Hematopoietic multipotent progenitor cell treated with erythropoietin and hydrocortisone succinate and interleukin-3 and kit ligand, for 8 days (in vitro differentiated cells): ENCODE results near the gene COP1.
"Not testable (repeated sequence)": the region's sequence is repeated elsewhere in the genome, so short reads cannot be mapped to it uniquely, and the experiment has no call there.

Experiments
- DNase-seq: peaks from one replicate; pipeline ENCODE4 v3.0.0-alpha.2; 2015

COP1 gene

DNA sequence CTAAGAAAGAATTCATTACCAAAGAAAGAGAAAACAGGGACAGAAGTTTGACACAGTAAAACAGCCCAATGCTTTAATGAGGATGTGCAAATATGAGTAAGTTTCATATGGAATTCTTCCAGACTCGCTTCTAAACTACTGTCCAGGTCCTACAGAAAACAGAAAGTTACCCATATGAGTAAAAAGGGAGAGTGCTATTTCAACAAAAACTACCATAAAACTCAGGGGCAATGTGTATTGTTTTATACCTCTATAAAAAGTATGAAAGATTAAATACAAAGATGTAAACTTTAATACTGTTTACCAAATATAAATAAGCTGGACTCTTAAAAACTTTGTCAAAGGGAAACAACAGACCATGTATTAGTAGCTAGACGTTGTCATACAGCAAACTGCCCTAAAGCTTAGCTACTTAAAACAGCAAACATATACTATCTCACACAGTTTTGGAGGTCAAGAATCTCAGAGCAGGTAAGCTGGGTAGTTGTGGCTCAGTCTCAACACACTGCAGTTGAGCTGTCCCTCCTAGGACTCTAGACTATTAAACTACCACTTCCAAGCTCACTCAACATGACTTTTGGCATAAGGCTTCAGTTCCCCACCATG is 174.9 kb downstream of the COP1 start:
- no peak for DNase-seq

DNA sequence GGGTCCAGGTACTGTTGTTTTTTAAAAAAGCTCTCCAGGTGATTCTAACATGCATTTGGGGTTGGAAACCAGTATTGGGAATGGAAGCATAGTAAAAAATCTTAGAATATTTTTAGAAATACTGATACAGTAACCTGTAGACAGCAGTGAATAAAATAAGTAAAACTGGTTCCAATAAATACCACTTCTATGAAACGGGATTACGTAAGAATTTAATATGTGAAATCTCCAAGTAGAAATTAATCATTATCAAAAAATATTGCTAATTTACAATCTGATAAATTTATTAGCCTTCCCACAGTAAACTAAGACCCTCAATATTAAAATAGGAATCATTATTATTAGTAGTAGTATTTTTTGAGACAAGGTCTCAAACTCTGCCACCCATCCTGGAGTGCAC is 177.5 kb downstream of the COP1 start:
- DNase-seq = no peak

- no peak for DNase-seq
Observed at GRCh38 chr1:176029155-176029554, 177.9 kb downstream of the COP1 start.

- DNase-seq = not testable (repeated sequence)
Observed at GRCh38 chr1:176027934-176028333, 179.2 kb downstream of the COP1 start.

GRCh38 chr1:176022574-176022973 is 184.5 kb downstream of the COP1 start:
- DNase-seq = no peak

GRCh38 chr1:176017722-176018121 is 189.4 kb downstream of the COP1 start:
- no peak for DNase-seq

GRCh38 chr1:176009951-176010350 is 197.1 kb downstream of the COP1 start:
- DNase-seq = no peak

- not testable (repeated sequence) for DNase-seq
Observed at GRCh38 chr1:176007756-176008389, 199.2 kb downstream of the COP1 start.

- not testable (repeated sequence) for DNase-seq
Observed at GRCh38 chr1:175994660-175995059, 212.4 kb downstream of the COP1 start.

DNA sequence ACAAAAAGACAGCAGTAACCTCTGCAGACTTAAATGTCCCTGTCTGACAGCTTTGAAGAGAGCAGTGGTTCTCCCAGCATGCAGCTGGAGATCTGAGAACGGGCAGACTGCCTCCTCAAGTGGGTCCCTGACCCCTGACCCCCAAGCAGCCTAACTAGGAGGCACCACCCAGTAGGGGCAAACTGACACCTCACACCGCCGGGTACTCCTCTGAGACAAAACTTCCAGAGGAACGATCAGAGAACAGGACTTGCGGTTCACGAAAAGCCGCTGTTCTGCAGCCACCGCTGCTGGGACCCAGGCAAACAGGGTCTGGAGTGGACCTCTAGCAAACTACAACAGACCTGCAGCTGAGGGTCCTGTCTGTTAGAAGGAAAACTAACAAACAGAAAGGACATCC is 214.3 kb downstream of the COP1 start:
- not testable (repeated sequence) for DNase-seq

- not testable (repeated sequence) for DNase-seq
Observed at GRCh38 chr1:175992202-175992601, 214.9 kb downstream of the COP1 start.

GRCh38 chr1:175984813-175985212 is 222.3 kb downstream of the COP1 start:
- no peak for DNase-seq

- no peak for DNase-seq
Observed at GRCh38 chr1:175984057-175984812, 222.9 kb downstream of the COP1 start.

DNA sequence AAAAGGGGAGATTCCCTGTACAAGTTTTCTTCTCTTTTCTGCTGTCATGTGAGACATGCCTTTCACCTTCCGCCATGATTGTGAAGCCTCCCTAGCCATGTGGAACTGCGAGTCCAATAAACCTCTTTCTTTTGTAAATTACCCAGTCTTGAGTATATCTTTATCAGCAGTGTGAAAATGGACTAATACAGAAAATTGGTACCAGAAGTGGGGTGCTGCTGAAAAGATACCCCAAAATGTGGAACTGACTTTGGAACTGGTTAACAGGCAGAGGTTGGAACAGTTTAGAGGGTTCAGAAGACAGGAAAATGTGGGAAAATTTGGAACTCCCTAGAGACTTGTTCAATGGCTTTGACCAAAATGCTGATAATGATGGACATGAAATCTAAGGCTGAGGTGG is 223.7 kb downstream of the COP1 start:
- not testable (repeated sequence) for DNase-seq

GRCh38 chr1:175981128-175981527 is 226.0 kb downstream of the COP1 start:
- no peak for DNase-seq

DNA sequence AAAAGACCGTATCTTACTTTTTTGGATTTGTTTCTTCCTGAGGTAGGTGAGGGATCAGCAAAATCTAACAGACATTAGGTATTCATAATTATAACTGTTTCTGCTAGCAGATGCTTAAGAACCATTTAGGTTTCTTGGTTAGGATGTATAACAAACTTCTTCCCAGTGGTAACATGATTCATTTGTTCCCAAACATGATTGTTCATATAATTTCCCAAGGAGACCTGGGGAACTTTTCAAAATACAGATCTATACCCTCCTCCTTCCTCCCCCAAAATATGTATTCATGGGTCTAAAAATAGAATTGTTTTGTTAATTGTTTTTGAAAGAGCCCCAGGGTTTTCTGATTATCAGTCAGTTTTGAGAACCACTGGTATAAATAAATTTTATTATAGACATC is 228.2 kb downstream of the COP1 start:
- no peak for DNase-seq

DNA sequence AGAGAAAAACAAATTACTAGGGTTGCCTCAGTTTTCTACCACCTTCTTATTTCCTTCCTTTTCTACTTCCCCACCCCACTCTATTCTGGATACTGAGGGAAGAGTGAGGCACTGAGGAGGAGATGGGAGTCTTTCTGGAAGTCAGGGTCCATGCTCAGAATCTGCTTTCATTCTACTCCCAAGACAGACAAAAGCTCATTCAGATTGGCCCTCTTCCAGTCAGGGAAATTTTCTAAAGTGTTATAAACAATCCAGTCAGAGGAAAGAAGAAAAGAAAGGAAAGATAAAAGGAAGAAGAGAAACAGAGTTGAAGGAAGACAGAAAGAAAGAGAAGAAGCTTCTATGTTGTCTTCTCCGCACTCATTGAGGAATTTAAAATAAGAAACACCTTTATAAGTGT is 228.6 kb downstream of the COP1 start:
- no peak for DNase-seq

GRCh38 chr1:175976865-175977642 is 230.0 kb downstream of the COP1 start:
- DNase-seq = no peak

GRCh38 chr1:175969231-175969630 is 237.9 kb downstream of the COP1 start:
- DNase-seq = no peak

GRCh38 chr1:175968486-175969172 is 238.5 kb downstream of the COP1 start:
- no peak for DNase-seq

DNA sequence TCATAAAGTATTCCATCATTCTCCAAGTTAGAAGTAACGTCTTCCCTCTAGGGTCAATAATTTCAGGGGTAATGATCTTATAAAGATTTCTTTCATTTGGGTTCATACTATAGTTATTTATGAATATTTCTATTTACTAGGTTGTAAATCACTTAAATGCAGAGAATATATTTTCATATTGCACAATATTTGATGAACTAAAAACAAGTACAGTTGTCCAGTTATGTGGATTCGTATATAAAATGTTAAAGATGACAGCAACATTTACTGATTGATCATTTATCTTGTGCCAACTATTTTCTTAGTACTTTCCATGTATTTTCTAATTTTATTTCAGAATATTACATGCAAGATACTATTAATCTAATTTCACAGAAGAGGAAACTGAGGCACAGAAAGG is 243.3 kb downstream of the COP1 start:
- DNase-seq = no peak

- no peak for DNase-seq
Observed at GRCh38 chr1:175960169-175960568, 246.9 kb downstream of the COP1 start.

GRCh38 chr1:175951627-175952026 is 255.5 kb downstream of the COP1 start:
- DNase-seq = no peak
